ENCODE data around the gene NR4A1.

NR4A1 gene

GRCh38 chr12:52014567-52015530, 36.4 kb upstream of the NR4A1 start:
- no peak overlapping the region for H3K9ac ChIP-seq (ENCODE audit: insufficient read length)
- TF ChIP-seq EZH2 (IDR thresholded peaks at IDR 0.05) = no peak
- no peak for TF ChIP-seq FOXP2 (optimal IDR thresholded peaks at IDR 0.05; ENCODE audit: control extremely low read depth, extremely low read length, insufficient read depth)
- no peak for TF ChIP-seq POLR2AphosphoS5 (IDR thresholded peaks at IDR 0.05; ENCODE audit: borderline replicate concordance, low read depth, low read length)
- peaks cover 10% of the 10 kb centered on the region; the same call in 1 of the 2 replicates for H3K36me3 ChIP-seq (ENCODE audit: insufficient read depth, low read length)
- no peak overlapping the region for H3K27ac ChIP-seq
- no peak overlapping the region for H3K4me3 ChIP-seq
- DNase-seq (ENCODE audit: low read depth, low spot score) = no peak
- H3K9me3 ChIP-seq (ENCODE audit: low read depth, low read length) = no peaks in the 10 kb centered on the region

- no peak for DNase-seq (ENCODE audit: low read depth, low spot score)
- no peak overlapping the region for H3K4me3 ChIP-seq
- H3K9ac ChIP-seq (ENCODE audit: insufficient read length) = no peak overlapping the region
- peaks cover 10% of the 10 kb centered on the region; the same call in 1 of the 2 replicates for H3K36me3 ChIP-seq (ENCODE audit: insufficient read depth, low read length)
- no peaks in the 10 kb centered on the region for H3K9me3 ChIP-seq (ENCODE audit: low read depth, low read length)
- TF ChIP-seq EZH2 (IDR thresholded peaks at IDR 0.05) (no peak), POLR2AphosphoS5 (IDR thresholded peaks at IDR 0.05; ENCODE audit: borderline replicate concordance, low read depth, low read length) (no peak), FOXP2 (optimal IDR thresholded peaks at IDR 0.05; ENCODE audit: control extremely low read depth, extremely low read length, insufficient read depth) (no peak)
- no peak overlapping the region for H3K27ac ChIP-seq
Measured at GRCh38 chr12:52015532-52016041, 35.7 kb upstream of the NR4A1 start.

GRCh38 chr12:52018433-52019112, 32.7 kb upstream of the NR4A1 start:
- no peak overlapping the region for H3K9ac ChIP-seq (ENCODE audit: insufficient read length)
- TF ChIP-seq FOXP2 (optimal IDR thresholded peaks at IDR 0.05; ENCODE audit: control extremely low read depth, extremely low read length, insufficient read depth) (no peak), EZH2 (IDR thresholded peaks at IDR 0.05) (no peak), POLR2AphosphoS5 (IDR thresholded peaks at IDR 0.05; ENCODE audit: borderline replicate concordance, low read depth, low read length) (no peak)
- no peaks in the 10 kb centered on the region for H3K9me3 ChIP-seq (ENCODE audit: low read depth, low read length)
- DNase-seq (ENCODE audit: low read depth, low spot score) = no peak
- no peak overlapping the region for H3K27ac ChIP-seq
- no peaks in the 10 kb centered on the region; the same call in 1 of the 2 replicates for H3K36me3 ChIP-seq (ENCODE audit: insufficient read depth, low read length)
- no peak overlapping the region for H3K4me3 ChIP-seq

- Histone ChIP-seq H3K9me3 (ENCODE audit: low read depth, low read length) (no peaks in the 10 kb centered on the region), H3K27ac (no peak overlapping the region), H3K9ac (ENCODE audit: insufficient read length) (no peak overlapping the region), H3K36me3 (ENCODE audit: insufficient read depth, low read length) (no peaks in the 10 kb centered on the region; the same call in 1 of the 2 replicates), H3K4me3 (no peak overlapping the region)
- TF ChIP-seq FOXP2 (optimal IDR thresholded peaks at IDR 0.05; ENCODE audit: control extremely low read depth, extremely low read length, insufficient read depth) (no peak), POLR2AphosphoS5 (IDR thresholded peaks at IDR 0.05; ENCODE audit: borderline replicate concordance, low read depth, low read length) (no peak), EZH2 (IDR thresholded peaks at IDR 0.05) (no peak)
- no peak for DNase-seq (ENCODE audit: low read depth, low spot score)
Measured at GRCh38 chr12:52019113-52019770, 32.0 kb upstream of the NR4A1 start.

- TF ChIP-seq EZH2 (IDR thresholded peaks at IDR 0.05) = no peak
- TF ChIP-seq POLR2AphosphoS5 (IDR thresholded peaks at IDR 0.05; ENCODE audit: borderline replicate concordance, low read depth, low read length) = no peak
- no peak for TF ChIP-seq FOXP2 (optimal IDR thresholded peaks at IDR 0.05; ENCODE audit: control extremely low read depth, extremely low read length, insufficient read depth)
- H3K27ac ChIP-seq = no peak overlapping the region
- H3K9ac ChIP-seq (ENCODE audit: insufficient read length) = no peak overlapping the region
- no peaks in the 10 kb centered on the region for H3K9me3 ChIP-seq (ENCODE audit: low read depth, low read length)
- no peaks in the 10 kb centered on the region for H3K36me3 ChIP-seq (ENCODE audit: insufficient read depth, low read length)
- no peak for DNase-seq (ENCODE audit: low read depth, low spot score)
- no peak overlapping the region for H3K4me3 ChIP-seq
Measured at GRCh38 chr12:52020539-52021336, 30.5 kb upstream of the NR4A1 start.

GRCh38 chr12:52022841-52023181, 28.4 kb upstream of the NR4A1 start:
- no peak for DNase-seq (ENCODE audit: low read depth, low spot score)
- peak overlapping the region; percentile 84 for H3K4me3 ChIP-seq

GRCh38 chr12:52023182-52023975, 27.9 kb upstream of the NR4A1 start:
- H3K36me3 ChIP-seq (ENCODE audit: insufficient read depth, low read length) = no peaks in the 10 kb centered on the region
- peak overlapping the region; percentile 46 for H3K9ac ChIP-seq (ENCODE audit: insufficient read length)
- 0 out of 2 replicates have a peak overlapping the region, but pooled peaks have one; percentile 28 for H3K27ac ChIP-seq
- DNase-seq (ENCODE audit: low read depth, low spot score) = no peak
- no peaks in the 10 kb centered on the region for H3K9me3 ChIP-seq (ENCODE audit: low read depth, low read length)
- peak overlapping the region; percentile 84 for H3K4me3 ChIP-seq
- TF ChIP-seq EZH2 (IDR thresholded peaks at IDR 0.05) (no peak), POLR2AphosphoS5 (IDR thresholded peaks at IDR 0.05; ENCODE audit: borderline replicate concordance, low read depth, low read length) (peak; percentile 56; the same call in 1 of the 2 replicates), FOXP2 (optimal IDR thresholded peaks at IDR 0.05; ENCODE audit: control extremely low read depth, extremely low read length, insufficient read depth) (no peak)

More at GRCh38 chr12:52022841-52023181, 28.4 kb upstream of the NR4A1 start:
- H3K9me3 ChIP-seq (ENCODE audit: low read depth, low read length) = no peaks in the 10 kb centered on the region
- H3K27ac ChIP-seq = no peak overlapping the region
- H3K36me3 ChIP-seq (ENCODE audit: insufficient read depth, low read length) = no peaks in the 10 kb centered on the region
- H3K9ac ChIP-seq (ENCODE audit: insufficient read length) = no peak overlapping the region
- TF ChIP-seq POLR2AphosphoS5 (IDR thresholded peaks at IDR 0.05; ENCODE audit: borderline replicate concordance, low read depth, low read length) = no peak
- TF ChIP-seq FOXP2 (optimal IDR thresholded peaks at IDR 0.05; ENCODE audit: control extremely low read depth, extremely low read length, insufficient read depth) = no peak
- no peak for TF ChIP-seq EZH2 (IDR thresholded peaks at IDR 0.05)
